Mesendoderm (in vitro differentiated cells): Measurements from ENCODE around the gene DCAF5.
"Not testable (repeated sequence)": the region's sequence is repeated elsewhere in the genome, so short reads cannot be mapped to it uniquely, and the experiment has no call there.

Experiments
- DNase-seq: peaks from one replicate; pipeline ENCODE4 v3.0.0; 2013
- H2AK5ac ChIP-seq: 2 replicates; pipeline ENCODE4 v1.6.1; 2013; ENCODE audit warnings: low read length, inconsistent platforms
- H2BK120ac ChIP-seq: 2 replicates; pipeline ENCODE4 v1.6.1; 2013; ENCODE audit warnings: low read depth, mild to moderate bottlenecking, low read length, moderate library complexity, mixed read lengths
- H2BK15ac ChIP-seq: replicated peaks from 2 replicates; pipeline ENCODE4 v1.6.1; 2013; ENCODE audit warnings: low read depth, mild to moderate bottlenecking, moderate library complexity
- H2BK5ac ChIP-seq: 2 replicates; pipeline ENCODE4 v1.6.1; 2013; ENCODE audit warnings: low read length, inconsistent platforms
- H3K18ac ChIP-seq: 2 replicates; pipeline ENCODE4 v1.6.1; 2013; ENCODE audit warnings: mild to moderate bottlenecking, low read length, mixed read lengths
- H3K23ac ChIP-seq: one replicate; pipeline ENCODE4 v1.6.1; 2013; ENCODE audit warnings: low read length
- H3K27ac ChIP-seq: 2 replicates; pipeline ENCODE4 v1.5.1; 2013; ENCODE audit warnings: low read depth, mild to moderate bottlenecking, inconsistent platforms, low read length, moderate library complexity
- H3K27me3 ChIP-seq: 2 replicates; pipeline ENCODE4 v1.6.1; 2013; ENCODE audit warnings: low read length, control low read depth, mild to moderate bottlenecking, inconsistent platforms; ENCODE audit not compliant: insufficient read depth, poor library complexity
- H3K36me3 ChIP-seq: 2 replicates; pipeline ENCODE4 v1.6.1; 2013; ENCODE audit warnings: low read length, inconsistent platforms; ENCODE audit not compliant: control insufficient read depth, insufficient read depth
- H3K4ac ChIP-seq: one replicate; pipeline ENCODE4 v1.6.1; 2013; ENCODE audit warnings: low read depth, mild to moderate bottlenecking, low read length, moderate library complexity
- H3K4me1 ChIP-seq: 2 replicates; pipeline ENCODE4 v1.6.1; 2013; ENCODE audit warnings: low read depth, low read length, inconsistent platforms; ENCODE audit not compliant: control insufficient read depth
- H3K4me2 ChIP-seq: 2 replicates; pipeline ENCODE4 v1.6.1; 2013; ENCODE audit warnings: low read length
- H3K4me3 ChIP-seq: 2 replicates; pipeline ENCODE4 v1.5.1; 2013; ENCODE audit warnings: mild to moderate bottlenecking, low read length
- H3K56ac ChIP-seq: one replicate; pipeline ENCODE4 v1.6.1; 2013; ENCODE audit warnings: low read length
- H3K79me1 ChIP-seq: 2 replicates; pipeline ENCODE4 v1.6.1; 2013; ENCODE audit warnings: low read length, inconsistent platforms
- H3K79me2 ChIP-seq: 2 replicates; pipeline ENCODE4 v1.6.1; 2013; ENCODE audit warnings: mild to moderate bottlenecking, low read length; ENCODE audit not compliant: control insufficient read depth, insufficient read depth
- H3K9ac ChIP-seq: 2 replicates; pipeline ENCODE4 v1.6.1; 2013; ENCODE audit warnings: low read length, inconsistent platforms
- H4K5ac ChIP-seq: one replicate; pipeline ENCODE4 v1.6.1; 2013; ENCODE audit warnings: low read length
- H4K8ac ChIP-seq: one replicate; pipeline ENCODE4 v1.6.1; 2013; ENCODE audit warnings: low read depth, mild to moderate bottlenecking, control low read depth, low read length, moderate library complexity
- WGBS: extraction: QIAGEN DNeasy Blood & Tissue Kit; methylation state at CpG from one replicate; pipeline ENCODE4 v1.1.7; 2013; ENCODE audit warnings: low lambda C conversion rate, missing lambda C conversion rate; ENCODE audit not compliant: insufficient coverage; ENCODE audit errors: extremely low coverage; 5-methylcytosine and 5-hydroxymethylcytosine counted together

The DCAF5 gene

GRCh38 chr14:69183735-69184134 is 30.8 kb upstream of the DCAF5 start:
- H2BK15ac ChIP-seq, result no peak overlapping the region
- H2BK120ac ChIP-seq, result no peak overlapping the region
- H3K4me1 ChIP-seq, result no peaks in the 10 kb centered on the region
- H2BK5ac ChIP-seq, result no peak overlapping the region
- H3K56ac ChIP-seq, result no peak overlapping the region
- H3K9ac ChIP-seq, result no peak overlapping the region
- H4K8ac ChIP-seq, result no peak overlapping the region
- H3K27ac ChIP-seq, result peak overlapping the region; percentile 3
- no peak overlapping the region for H3K18ac ChIP-seq
- no peak overlapping the region for H2AK5ac ChIP-seq
- H3K4ac ChIP-seq, result no peak overlapping the region
- no peak overlapping the region for H3K4me3 ChIP-seq
- no CpG with 5 or more reads among the region's 4 CpGs for WGBS
- no peaks in the 10 kb centered on the region for H3K79me1 ChIP-seq
- H4K5ac ChIP-seq, result no peak overlapping the region
- no peak overlapping the region for H3K4me2 ChIP-seq
- no peaks in the 10 kb centered on the region for H3K79me2 ChIP-seq
- H3K23ac ChIP-seq, result no peak overlapping the region
- peak; percentile 79 for DNase-seq
- no peaks in the 10 kb centered on the region for H3K36me3 ChIP-seq
- H3K27me3 ChIP-seq, result no peaks in the 10 kb centered on the region

- H3K27me3 ChIP-seq, H3K4me3 ChIP-seq, H3K79me1 ChIP-seq, H4K5ac ChIP-seq, H3K36me3 ChIP-seq, H4K8ac ChIP-seq, H3K79me2 ChIP-seq, H2BK5ac ChIP-seq, H2AK5ac ChIP-seq, H3K27ac ChIP-seq, H3K56ac ChIP-seq, H3K9ac ChIP-seq, H3K4me2 ChIP-seq, H2BK120ac ChIP-seq, H3K4me1 ChIP-seq, H3K4ac ChIP-seq, H3K18ac ChIP-seq, H3K23ac ChIP-seq, H2BK15ac ChIP-seq, DNase-seq: not testable (repeated sequence)
- no CpG with 5 or more reads among the region's 1 CpG for WGBS
These were observed 29.7 kb upstream of the DCAF5 start for GRCh38 chr14:69182580-69182979.

GRCh38 chr14:69181491-69181890 is 28.6 kb upstream of the DCAF5 start:
- Histone ChIP-seq H3K4ac (no peak overlapping the region), H3K4me3 (no peak overlapping the region), H2BK15ac (no peak overlapping the region), H4K8ac (no peak overlapping the region), H2BK5ac (no peak overlapping the region), H3K27ac (no peak overlapping the region), H3K4me1 (no peaks in the 10 kb centered on the region), H3K18ac (no peak overlapping the region), H3K9ac (no peak overlapping the region), H2BK120ac (no peak overlapping the region), H3K23ac (no peak overlapping the region), H2AK5ac (no peak overlapping the region), H3K56ac (no peak overlapping the region), H3K4me2 (no peak overlapping the region), H3K27me3 (no peaks in the 10 kb centered on the region), H3K79me1 (no peaks in the 10 kb centered on the region), H4K5ac (no peak overlapping the region), H3K79me2 (no peaks in the 10 kb centered on the region), H3K36me3 (no peaks in the 10 kb centered on the region)
- DNase-seq, result no peak

- Histone ChIP-seq H3K23ac (no peak overlapping the region), H3K4ac (no peak overlapping the region), H3K79me2 (no peaks in the 10 kb centered on the region), H4K5ac (no peak overlapping the region), H3K79me1 (no peaks in the 10 kb centered on the region), H2BK15ac (no peak overlapping the region), H4K8ac (no peak overlapping the region), H3K18ac (no peak overlapping the region), H3K56ac (no peak overlapping the region), H3K27me3 (no peaks in the 10 kb centered on the region), H3K27ac (no peak overlapping the region), H3K4me3 (no peak overlapping the region), H3K4me1 (no peaks in the 10 kb centered on the region), H2BK5ac (no peak overlapping the region), H3K9ac (no peak overlapping the region), H3K36me3 (no peaks in the 10 kb centered on the region), H3K4me2 (no peak overlapping the region), H2BK120ac (no peak overlapping the region), H2AK5ac (no peak overlapping the region)
- no peak for DNase-seq
These were observed 22.2 kb upstream of the DCAF5 start for GRCh38 chr14:69175130-69175529.

GRCh38 chr14:69171569-69171968 is 18.6 kb upstream of the DCAF5 start:
- Histone ChIP-seq H2BK15ac (no peak overlapping the region), H4K8ac (no peak overlapping the region), H3K4ac (no peak overlapping the region), H4K5ac (no peak overlapping the region), H3K4me1 (no peaks in the 10 kb centered on the region), H3K27me3 (no peaks in the 10 kb centered on the region), H3K56ac (no peak overlapping the region), H2BK5ac (no peak overlapping the region), H3K4me3 (no peak overlapping the region), H3K79me1 (no peaks in the 10 kb centered on the region), H3K79me2 (no peaks in the 10 kb centered on the region), H2BK120ac (no peak overlapping the region), H3K23ac (no peak overlapping the region), H3K36me3 (no peaks in the 10 kb centered on the region), H2AK5ac (no peak overlapping the region), H3K27ac (no peak overlapping the region), H3K4me2 (no peak overlapping the region), H3K9ac (no peak overlapping the region), H3K18ac (no peak overlapping the region)
- peak; percentile 47 for DNase-seq
- no CpG with 5 or more reads among the region's 2 CpGs for WGBS

GRCh38 chr14:69170839-69171238 is 17.9 kb upstream of the DCAF5 start:
- Histone ChIP-seq H3K23ac (no peak overlapping the region), H3K4ac (no peak overlapping the region), H3K27me3 (no peaks in the 10 kb centered on the region), H3K79me1 (no peaks in the 10 kb centered on the region), H4K5ac (no peak overlapping the region), H3K4me1 (no peaks in the 10 kb centered on the region), H3K4me2 (no peak overlapping the region), H3K18ac (no peak overlapping the region), H4K8ac (no peak overlapping the region), H2BK15ac (no peak overlapping the region), H3K9ac (no peak overlapping the region), H3K4me3 (no peak overlapping the region), H2BK5ac (no peak overlapping the region), H2AK5ac (no peak overlapping the region), H3K56ac (no peak overlapping the region), H3K27ac (no peak overlapping the region), H3K36me3 (no peaks in the 10 kb centered on the region), H3K79me2 (no peaks in the 10 kb centered on the region), H2BK120ac (no peak overlapping the region)
- no peak for DNase-seq
- WGBS, result no CpG with 5 or more reads among the region's 1 CpG
